ENCODE measurements around the gene DIPK1A.

DIPK1A gene

GRCh38 chr1:92833840-92834239, 127.4 kb downstream of the DIPK1A start:
- DNase-seq: no peak

- DNase-seq: no peak
These were observed 128.6 kb downstream of the DIPK1A start for GRCh38 chr1:92832537-92833114.

GRCh38 chr1:92831762-92832536, 129.3 kb downstream of the DIPK1A start, which contains the start of gene RPL5:
Gene RPL5, plus strand, starts transcription at chr1:92832040. Its CDS starts 75 bp downstream, at chr1:92832115.
- DNase-seq: peak; percentile 98

GRCh38 chr1:92831368-92831761, 129.9 kb downstream of the DIPK1A start:
- no peak for DNase-seq

GRCh38 chr1:92826792-92827191, 134.5 kb downstream of the DIPK1A start:
- DNase-seq: no peak

GRCh38 chr1:92822879-92823278, 138.4 kb downstream of the DIPK1A start:
- no peak for DNase-seq

GRCh38 chr1:92820551-92820950, 140.7 kb downstream of the DIPK1A start:
- DNase-seq: no peak

GRCh38 chr1:92820024-92820423, 141.2 kb downstream of the DIPK1A start:
- no peak for DNase-seq

- DNase-seq: no peak
These were observed 143.1 kb downstream of the DIPK1A start for GRCh38 chr1:92817986-92818764.

GRCh38 chr1:92817137-92817697, 144.0 kb downstream of the DIPK1A start:
- no peak for DNase-seq

- DNase-seq: no peak
These were observed 144.5 kb downstream of the DIPK1A start for GRCh38 chr1:92816732-92817131.

GRCh38 chr1:92808381-92808780, 152.9 kb downstream of the DIPK1A start:
- no peak for DNase-seq

GRCh38 chr1:92805216-92805615, 156.0 kb downstream of the DIPK1A start:
- DNase-seq: no peak

GRCh38 chr1:92804721-92805201, 156.5 kb downstream of the DIPK1A start:
- no peak for DNase-seq

- DNase-seq: no peak
These were observed 157.9 kb downstream of the DIPK1A start for GRCh38 chr1:92803140-92803887.

GRCh38 chr1:92797961-92798360, 163.3 kb downstream of the DIPK1A start:
- no peak for DNase-seq

GRCh38 chr1:92797297-92797696, 164.0 kb downstream of the DIPK1A start:
- no peak for DNase-seq

GRCh38 chr1:92795166-92795565, 166.1 kb downstream of the DIPK1A start:
- no peak for DNase-seq

GRCh38 chr1:92792340-92792782, 168.9 kb downstream of the DIPK1A start:
- no peak for DNase-seq
